Epithelial cell of esophagus (primary cell): ENCODE results near the gene APBB1IP.
"Not testable (repeated sequence)": the region's sequence is repeated elsewhere in the genome, so short reads cannot be mapped to it uniquely, and the experiment has no call there.

ENCODE experiments used
- DNase-seq: peaks from one replicate; pipeline ENCODE4 v3.0.0; 2010; ENCODE audit warnings: low read depth
- H3K4me3 ChIP-seq: 2 replicates; pipeline ENCODE4 v1.5.1; 2011; ENCODE audit warnings: mild to moderate bottlenecking, low read length, control low read depth
- TF ChIP-seq, protein P1 (sequence below): IDR thresholded peaks from 2 replicates; pipeline ENCODE4 v1.5.1; 2011; ENCODE audit warnings: low read depth, mild to moderate bottlenecking, low read length, control low read depth, inconsistent platforms; ENCODE audit not compliant: insufficient read depth; ENCODE audit errors: missing control alignments

APBB1IP gene

DNA sequence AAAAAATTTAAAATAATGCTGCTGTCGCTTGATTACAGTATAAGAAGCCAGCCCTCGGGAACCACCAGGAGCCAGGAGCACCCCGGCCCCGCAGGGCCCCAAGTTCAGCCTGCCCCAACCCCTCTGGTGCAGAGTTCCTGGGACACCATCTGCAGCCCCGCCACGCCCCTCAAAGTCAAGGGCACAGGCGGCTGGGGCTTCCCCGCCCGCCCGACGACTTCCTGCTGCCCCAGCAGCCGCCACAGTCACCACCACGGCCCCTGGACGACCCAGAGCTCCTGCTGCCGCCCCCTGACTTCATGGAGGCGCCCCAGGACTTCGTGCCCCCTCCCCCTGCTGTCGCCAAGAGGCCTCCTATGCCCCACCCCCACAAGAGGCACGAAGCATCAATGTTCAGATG, 155.8 kb downstream of the APBB1IP start:
- no peak for DNase-seq
- H3K4me3 ChIP-seq = no peak overlapping the region
- TF ChIP-seq, protein P1, sequence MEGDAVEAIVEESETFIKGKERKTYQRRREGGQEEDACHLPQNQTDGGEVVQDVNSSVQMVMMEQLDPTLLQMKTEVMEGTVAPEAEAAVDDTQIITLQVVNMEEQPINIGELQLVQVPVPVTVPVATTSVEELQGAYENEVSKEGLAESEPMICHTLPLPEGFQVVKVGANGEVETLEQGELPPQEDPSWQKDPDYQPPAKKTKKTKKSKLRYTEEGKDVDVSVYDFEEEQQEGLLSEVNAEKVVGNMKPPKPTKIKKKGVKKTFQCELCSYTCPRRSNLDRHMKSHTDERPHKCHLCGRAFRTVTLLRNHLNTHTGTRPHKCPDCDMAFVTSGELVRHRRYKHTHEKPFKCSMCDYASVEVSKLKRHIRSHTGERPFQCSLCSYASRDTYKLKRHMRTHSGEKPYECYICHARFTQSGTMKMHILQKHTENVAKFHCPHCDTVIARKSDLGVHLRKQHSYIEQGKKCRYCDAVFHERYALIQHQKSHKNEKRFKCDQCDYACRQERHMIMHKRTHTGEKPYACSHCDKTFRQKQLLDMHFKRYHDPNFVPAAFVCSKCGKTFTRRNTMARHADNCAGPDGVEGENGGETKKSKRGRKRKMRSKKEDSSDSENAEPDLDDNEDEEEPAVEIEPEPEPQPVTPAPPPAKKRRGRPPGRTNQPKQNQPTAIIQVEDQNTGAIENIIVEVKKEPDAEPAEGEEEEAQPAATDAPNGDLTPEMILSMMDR = no peak

DNA sequence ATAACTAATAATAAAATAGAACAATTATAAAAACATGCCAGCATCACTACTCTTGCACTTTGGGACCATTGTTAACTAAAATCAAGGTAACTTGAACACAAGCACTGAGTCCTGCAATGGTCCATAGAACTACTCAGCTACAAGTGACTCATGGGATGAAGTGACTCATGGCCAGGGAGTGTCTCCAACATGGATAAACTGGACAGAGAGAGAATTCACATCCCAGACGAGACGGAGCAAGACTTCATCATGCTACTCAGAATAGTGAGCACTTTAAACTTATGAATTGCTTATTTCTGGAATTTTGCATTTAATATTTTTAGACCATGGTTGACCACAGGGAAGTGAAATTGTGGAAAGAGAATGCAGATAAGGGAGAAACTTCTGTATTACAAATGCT, 165.1 kb downstream of the APBB1IP start:
- DNase-seq = peak; percentile 72
- H3K4me3 ChIP-seq = not testable (repeated sequence)

DNA sequence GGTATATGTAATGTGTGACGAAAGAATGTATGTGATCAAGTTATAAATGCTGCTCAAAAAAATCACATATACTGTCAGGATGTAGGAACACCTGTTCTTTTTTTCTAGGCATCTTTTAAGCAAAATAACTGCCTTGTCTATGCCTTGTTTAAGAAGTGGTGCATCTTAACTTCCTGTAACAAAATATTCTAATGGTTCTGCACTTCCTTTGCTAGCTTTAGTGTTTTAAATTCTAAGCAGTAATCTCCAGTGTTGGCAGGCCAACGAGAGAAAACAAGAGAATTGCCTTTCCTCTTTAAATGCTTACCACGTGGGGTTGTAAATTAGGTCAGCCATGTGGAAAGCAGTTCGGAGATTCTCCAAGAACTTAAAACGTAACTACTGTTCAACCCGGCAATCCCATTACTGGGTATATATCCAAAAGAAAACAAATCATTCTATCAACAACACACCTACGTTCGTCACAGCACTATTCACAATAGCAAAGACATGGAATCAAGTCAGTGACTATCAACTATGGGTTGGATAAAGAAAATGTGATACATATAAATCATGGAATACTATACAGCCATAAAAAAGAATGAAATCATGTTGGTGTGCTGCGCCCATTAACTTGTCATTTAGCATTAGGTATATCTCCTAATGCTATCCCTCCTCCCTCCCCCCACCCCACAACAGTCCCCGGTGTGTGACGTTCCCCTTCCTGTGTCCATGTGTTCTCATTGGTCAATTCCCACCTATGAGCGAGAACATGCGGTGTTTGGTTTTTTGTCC, 166.4 kb downstream of the APBB1IP start:
- DNase-seq, H3K4me3 ChIP-seq: not testable (repeated sequence)

DNA sequence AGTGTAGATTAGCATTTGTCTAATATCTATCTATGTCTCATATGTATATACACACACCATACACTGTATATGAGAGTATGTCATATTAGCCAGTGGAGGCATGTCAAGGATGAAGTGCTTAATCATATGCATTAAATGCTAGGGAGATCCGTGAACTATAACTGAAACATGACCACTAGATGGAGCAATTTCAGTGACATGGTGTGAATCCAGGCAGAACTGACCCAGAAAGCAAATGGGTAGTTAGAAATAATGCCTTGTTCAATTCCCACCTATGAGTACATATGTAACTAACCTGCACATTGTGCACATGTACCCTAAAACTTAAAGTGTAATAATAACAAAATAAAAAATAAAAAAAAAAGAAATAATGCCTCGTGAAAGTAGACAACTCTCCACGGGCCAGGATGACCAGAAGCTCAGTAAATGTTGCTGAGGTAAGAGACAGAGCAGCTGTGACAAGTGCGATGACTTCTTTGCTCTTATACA, 168.3 kb downstream of the APBB1IP start:
- TF ChIP-seq, protein P1 = peak; percentile 32
- not testable (repeated sequence) for H3K4me3 ChIP-seq
- DNase-seq = peak; percentile 64

DNA sequence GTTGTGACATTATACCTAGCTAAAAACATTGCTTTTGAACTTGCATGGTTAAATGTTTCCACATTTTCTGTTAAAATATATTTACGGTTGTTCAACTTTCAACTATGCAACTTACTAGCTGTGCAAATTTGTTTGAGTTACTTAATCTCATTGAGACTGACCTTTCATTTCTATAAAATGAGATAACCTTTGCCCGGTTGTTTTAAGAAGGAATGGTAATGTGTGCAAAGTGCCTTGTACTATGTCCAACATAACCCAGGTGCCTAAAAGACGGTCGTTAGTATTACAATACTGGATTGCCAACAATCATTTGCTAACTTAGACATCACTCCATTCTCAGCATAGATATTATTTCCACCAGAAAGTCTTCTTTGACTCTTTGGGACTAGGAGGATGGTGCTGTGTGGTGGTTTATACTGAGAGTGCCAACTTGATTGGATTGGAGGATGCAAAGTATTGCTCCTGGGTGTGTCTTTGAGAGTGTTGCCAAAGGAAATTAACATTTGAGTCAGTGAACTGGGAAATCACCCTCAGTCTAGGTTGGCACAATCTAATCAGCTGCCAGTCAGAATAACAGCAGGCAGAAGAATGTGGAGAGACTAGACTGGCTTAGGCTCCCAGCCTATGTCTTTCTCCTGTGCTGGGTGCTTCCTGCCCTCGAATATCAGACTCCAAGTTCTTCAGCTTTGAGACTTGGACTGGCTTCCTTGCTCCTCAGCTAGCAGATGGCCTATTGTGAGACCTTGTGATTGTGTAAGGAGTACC, 174.2 kb downstream of the APBB1IP start:
- TF ChIP-seq, protein P1 = no peak

More for the DNA sequence above, 174.2 kb downstream of the APBB1IP start:
- H3K4me3 ChIP-seq = no peak overlapping the region
- DNase-seq = peak; percentile 77
